HG02981 (cell line): Measurements from ENCODE around the gene IGFBP5.

Experiments used
- ATAC-seq: cut with Tn5 transposase; IDR thresholded peaks from one replicate; pipeline ENCODE4 v1.9.1; 2021; ENCODE audit warnings: mild to moderate bottlenecking, moderate library complexity; ENCODE audit not compliant: unreplicated experiment

The IGFBP5 gene

DNA sequence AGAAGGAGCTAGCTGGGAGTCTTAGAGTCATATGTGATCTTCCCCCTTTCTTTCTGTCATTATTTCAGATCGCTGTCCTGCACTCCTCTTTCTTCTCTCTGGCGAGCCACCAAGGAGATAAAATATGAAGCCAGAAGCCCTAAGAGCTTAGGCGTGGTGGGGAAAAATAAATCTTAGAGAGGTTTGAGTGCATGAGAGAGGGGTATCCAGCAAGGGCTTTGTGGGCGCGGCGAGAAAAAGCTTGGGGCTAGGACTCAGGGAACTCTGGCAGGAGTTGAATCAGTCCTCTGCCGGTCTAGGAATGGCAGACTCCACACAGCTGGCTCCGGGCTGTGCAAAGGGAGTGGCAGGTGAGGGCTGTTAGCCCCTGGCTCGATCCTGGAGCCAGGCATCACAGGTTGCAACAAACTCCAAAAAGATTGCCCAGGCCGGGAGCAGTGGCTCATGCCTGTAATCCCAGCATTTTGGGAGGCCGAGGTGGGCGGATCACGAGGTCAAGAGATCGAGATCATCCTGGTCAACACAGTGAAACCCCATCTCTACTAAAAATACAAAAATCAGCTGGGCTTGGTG is 20.1 kb upstream of the IGFBP5 start:
- ATAC-seq: no peak

DNA sequence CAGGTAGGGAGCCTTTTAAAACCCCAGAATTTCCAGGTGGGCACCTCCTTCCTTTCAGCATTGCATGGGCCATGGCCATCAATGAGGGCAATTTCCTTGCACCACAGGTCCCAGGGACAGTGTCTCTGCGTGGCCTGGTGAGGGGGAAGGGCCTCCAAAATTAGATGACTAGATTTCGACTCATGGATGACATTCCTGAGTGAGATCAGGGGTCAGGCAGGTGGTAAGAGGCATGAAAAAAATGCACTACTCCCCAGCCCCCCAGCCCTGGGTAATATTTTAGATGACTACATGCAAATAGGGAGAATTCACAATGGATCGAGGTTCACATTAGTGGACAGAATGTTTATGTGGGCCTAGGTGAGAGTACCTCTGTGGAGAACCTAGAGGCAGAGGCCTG is 19.0 kb upstream of the IGFBP5 start:
- no peak for ATAC-seq

GRCh38 chr2:216713691-216714336 is 18.5 kb upstream of the IGFBP5 start:
- no peak for ATAC-seq

GRCh38 chr2:216711348-216711747 is 16.0 kb upstream of the IGFBP5 start:
- ATAC-seq: no peak

GRCh38 chr2:216710551-216711301 is 15.4 kb upstream of the IGFBP5 start:
- ATAC-seq: no peak

GRCh38 chr2:216702756-216703155 is 7.4 kb upstream of the IGFBP5 start:
- no peak for ATAC-seq

- ATAC-seq: no peak
Measured at GRCh38 chr2:216701544-216701943, 6.2 kb upstream of the IGFBP5 start.

DNA sequence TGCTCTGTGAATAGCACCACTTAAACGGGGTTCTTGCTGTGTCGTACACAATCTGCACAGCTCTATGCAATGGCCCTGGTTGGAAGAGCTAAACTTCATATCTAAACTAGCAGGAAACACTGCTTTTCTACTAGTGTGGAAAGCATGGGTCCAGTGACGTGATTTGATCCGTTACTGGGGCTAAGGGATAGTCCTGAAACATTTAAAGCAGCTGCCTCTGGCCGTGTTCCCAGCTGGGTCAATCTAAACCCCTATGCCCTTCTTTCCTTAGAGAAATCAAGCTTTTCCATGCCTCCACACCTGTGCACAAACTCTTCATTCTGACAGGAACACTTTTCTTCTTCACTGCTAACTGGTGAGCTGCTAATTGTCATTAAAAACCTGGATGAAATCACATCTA is 5.4 kb upstream of the IGFBP5 start:
- ATAC-seq: no peak

DNA sequence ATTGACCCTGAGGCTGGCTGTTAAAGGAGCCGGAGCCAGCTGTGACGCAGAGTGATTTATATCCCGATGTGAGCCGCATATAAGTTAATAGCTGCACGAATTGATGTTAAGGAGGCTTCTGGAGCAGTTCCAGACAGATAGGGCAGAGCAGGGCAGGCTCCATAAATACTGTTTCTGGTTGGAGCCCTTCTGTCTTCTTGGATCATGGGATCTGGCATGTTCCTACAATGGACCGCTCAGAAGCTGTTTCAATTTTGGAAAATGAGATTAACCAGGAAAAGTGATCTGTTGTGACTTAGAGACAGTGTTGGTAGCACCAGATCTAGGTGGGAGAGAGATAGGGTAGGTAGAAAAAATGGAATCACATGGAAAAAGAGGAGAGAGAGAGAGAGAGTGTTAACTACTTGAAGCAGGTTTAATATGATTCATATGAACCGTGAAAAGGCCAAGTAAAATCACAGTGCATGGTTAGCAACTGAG is 4.8 kb upstream of the IGFBP5 start:
- no peak for ATAC-seq

DNA sequence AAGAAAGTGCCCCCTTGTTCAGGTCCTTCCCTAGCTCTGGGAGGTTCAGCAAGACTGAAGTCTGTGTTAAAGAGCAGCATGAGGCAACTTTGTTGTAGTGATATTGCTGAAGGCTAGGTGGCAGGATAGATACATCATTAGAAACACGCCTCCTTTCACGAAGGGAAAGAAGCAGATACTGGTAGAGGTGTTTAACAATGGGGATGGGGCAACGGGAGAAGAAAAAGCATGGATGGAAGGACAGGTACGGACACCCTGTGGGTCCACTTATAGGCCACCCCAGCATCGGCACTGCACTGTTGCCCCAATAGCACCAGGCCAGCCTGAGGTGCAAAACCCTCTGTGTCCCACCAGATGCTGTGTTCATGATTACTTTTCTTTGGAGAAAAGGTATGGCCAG is 3.5 kb upstream of the IGFBP5 start:
- ATAC-seq: peak; percentile 69

DNA sequence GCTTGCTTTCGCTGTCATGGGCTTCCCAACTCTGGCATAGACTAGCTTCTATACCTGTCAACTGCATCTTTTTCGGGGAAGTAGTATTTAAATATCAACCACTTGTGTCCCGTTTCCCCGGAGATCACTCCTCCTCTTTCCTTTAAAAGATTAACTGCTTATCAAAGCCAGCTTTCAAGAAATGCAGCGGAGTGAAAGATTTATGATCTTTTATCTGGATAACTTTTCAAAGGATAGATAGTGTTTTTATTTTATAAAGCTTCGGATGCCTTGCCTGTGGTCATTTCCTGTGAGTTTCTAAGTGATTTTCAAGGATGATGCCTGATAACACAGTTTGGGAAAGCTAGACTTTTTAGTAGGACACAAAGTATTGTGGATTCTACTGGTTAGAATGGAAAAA is 2.9 kb upstream of the IGFBP5 start:
- no peak for ATAC-seq

DNA sequence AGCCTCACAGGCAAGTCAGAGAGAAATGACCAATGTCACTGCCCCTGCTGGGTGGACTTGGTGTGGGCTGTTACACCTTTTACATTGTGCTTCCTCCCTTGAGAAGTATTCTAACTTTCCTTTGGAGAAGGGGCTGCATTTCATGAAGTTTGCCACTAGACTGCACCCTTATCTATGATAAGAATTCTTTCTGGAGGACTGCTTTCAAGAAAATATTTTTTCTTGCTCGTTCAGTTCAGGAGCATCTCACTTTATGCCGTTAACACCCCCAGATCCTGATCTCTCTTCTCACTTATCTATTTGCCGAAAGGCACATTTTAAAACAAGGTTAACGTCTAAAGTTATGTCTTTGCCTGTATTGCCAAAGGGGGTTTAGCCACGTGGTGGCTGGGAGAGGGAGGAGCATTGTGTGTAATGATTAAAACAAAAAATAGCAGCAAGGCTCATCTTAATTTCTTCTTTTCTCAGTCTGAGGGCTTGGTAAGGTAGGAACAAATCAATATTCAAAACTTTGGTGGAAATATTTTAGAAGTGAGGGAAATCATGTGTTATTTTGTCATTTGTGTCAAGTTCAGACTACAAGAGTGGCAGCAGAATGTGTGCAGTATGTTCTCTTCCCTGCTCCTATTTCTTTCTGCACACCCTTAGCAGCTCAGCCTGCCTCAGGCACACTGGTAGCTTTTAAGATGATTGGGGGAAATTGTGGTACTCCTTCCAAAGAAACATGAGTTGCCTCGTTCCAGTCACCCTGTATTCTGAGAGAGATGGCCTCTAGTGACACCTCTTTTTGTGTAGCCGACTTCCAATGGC is 1.6 kb upstream of the IGFBP5 start:
- no peak for ATAC-seq

GRCh38 chr2:216696321-216696720 is 972 bp upstream of the IGFBP5 start:
- no peak for ATAC-seq

GRCh38 chr2:216694826-216695217 is 527 bp downstream of the IGFBP5 start:
- no peak for ATAC-seq

DNA sequence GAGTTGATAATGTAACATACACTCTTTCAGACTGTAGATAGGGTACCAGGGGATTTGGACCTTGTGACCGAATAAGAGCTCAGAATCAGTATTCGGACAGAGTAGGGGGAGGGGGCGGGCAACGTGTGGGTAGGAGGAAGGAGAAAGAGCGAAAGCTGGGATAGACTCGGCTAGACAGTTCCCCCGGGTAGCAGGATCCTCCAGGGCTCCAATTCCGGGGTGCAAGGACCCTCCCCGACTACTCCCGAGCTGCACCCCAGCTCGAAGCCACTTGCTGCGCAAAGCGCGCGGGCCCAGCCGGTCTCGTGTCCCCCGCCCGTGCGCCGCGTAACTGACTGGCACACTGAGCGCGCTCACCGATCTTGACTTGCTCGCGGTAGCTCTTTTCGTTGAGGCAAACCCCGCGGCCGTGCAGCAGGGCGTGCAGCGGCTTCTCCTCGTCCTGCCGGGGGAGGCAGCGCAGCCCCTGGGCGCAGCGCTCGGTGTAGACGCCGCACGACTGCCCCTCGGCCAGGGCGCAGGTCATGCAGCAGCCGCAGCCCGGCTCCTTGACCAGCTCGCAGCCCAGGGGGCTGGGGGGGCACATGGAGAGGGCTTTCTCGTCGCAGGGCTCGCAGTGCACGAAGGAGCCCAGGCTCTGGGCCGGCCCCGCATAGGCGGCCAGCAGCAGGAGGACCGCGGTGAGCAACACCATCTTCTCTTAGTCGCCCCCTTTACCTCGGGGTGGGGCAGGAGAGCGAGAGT is 1.1 kb downstream of the IGFBP5 start:
- no peak for ATAC-seq

- no peak for ATAC-seq
Measured at GRCh38 chr2:216693414-216694080, 1.8 kb downstream of the IGFBP5 start.

DNA sequence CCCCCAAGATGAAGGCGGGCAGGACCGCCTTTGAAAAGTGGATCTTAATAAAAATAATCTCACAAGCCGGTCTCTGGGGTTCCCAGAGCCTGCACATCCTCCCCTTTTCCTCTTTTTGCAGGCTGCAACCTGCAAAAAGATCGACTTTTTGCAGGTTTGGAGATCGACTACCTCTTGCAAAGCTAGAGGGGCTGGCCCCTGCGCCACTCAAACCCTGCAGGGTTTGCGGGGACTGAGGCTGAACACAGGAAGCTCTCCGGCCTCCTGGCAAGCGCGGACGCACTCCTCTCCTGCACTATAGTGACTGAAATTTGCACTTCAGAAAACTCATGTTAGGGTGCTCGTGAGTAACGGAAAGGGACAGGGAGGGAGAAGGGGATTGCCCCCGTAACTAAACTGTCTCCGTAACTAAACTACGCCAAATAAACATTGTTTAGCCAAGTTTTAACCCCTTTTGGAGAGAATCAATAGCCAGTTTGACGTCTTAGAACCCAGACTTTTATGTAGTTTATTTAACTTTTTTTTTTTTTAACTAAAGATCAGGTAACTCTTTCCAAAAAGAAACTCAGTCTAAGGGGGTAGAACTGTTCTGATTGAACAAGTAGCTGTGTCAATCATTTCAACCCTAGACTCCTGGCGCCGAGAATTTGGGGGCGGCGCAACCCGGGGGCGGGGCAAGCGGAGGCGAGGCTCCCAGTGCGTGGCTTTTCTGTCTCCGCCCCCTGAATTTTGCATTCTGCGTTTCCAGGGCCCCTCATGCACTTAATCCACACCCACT is 2.5 kb downstream of the IGFBP5 start:
- peak; percentile 70 for ATAC-seq

DNA sequence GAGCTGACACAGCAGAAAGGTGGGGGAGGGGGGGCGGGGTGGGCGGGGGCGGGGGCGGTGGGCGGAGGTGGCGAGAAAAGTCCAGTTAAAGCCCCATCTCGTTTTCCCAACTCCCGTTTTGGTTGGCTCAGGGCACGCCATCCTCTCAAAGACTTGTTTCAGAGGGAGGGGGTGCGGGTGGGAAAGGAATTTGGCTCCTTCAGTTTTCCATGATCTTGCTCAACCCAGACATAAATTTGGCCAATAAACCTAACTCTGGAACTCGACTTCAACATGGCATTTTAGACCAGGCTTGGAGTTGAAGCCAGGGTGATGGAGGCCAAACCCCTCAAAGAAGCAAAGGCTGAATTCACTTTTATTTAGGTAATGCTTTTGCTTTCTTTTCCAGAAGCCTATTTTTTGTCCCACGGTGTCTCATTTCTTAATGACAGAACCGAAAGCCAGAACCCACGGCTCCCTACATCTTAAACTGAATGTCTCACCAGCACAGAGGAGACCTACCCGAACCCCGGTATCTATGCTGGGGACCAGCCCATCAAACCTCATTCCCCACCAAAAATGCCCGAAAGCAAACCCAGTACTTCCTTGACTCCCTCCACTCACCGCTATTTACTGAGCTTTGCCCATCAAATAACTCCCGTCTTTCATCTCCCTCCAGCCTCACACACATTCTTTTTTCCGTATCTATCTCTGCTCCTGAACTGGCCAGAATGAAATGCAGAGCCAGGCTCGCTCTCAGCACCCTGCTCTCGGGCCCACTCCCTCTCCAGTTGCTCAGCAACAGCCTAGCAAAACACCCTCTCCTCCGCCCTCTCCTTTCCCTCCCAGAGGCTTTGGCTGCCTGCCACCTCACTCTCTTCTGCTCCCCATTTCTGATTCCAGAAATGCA is 4.3 kb downstream of the IGFBP5 start:
- no peak for ATAC-seq
